OCI-LY3 (cell line): ENCODE measurements around the gene AKAP9.

Experiments
- EZH2phosphoT487 ChIP-seq: fragments of 200-600 bp; shearing (Covaris generic); IDR thresholded peaks from 2 replicates; pipeline ENCODE4 v1.6.1; 2018; ENCODE audit warnings: antibody characterized with exemption, mixed run types, low read depth
- TF ChIP-seq, protein P1 (sequence below): fragments of 200-600, 300-600 bp; sonication (generic); IDR thresholded peaks from 2 replicates; pipeline ENCODE4 v1.5.1; 2014; ENCODE audit warnings: antibody characterized with exemption, low read length, low read depth

DNA sequence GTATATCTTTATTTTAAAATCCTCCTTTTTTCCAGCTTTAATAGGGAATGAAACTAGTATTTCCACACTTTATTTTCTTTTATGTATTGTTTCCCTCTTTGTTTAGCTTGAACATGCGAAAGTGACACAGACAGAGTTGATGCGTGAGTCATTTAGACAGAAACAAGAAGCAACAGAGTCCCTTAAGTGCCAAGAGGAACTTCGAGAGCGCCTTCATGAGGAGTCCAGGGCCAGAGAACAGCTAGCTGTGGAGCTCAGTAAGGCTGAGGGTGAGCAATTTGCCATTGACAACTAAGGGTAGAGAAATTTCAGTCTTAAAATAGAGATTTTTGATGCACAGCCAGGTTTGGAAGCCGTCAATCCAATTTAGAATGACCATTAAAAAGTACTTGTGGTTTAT, 120.5 kb downstream of the AKAP9 start:
- TF ChIP-seq, protein P1, sequence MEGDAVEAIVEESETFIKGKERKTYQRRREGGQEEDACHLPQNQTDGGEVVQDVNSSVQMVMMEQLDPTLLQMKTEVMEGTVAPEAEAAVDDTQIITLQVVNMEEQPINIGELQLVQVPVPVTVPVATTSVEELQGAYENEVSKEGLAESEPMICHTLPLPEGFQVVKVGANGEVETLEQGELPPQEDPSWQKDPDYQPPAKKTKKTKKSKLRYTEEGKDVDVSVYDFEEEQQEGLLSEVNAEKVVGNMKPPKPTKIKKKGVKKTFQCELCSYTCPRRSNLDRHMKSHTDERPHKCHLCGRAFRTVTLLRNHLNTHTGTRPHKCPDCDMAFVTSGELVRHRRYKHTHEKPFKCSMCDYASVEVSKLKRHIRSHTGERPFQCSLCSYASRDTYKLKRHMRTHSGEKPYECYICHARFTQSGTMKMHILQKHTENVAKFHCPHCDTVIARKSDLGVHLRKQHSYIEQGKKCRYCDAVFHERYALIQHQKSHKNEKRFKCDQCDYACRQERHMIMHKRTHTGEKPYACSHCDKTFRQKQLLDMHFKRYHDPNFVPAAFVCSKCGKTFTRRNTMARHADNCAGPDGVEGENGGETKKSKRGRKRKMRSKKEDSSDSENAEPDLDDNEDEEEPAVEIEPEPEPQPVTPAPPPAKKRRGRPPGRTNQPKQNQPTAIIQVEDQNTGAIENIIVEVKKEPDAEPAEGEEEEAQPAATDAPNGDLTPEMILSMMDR = no peak
- TF ChIP-seq EZH2phosphoT487 = no peak
